GM23338 (cell line): ENCODE data around the gene EMSY. TPM values are rescaled to one million over a fixed set of nuclear protein-coding genes. Genes with fewer than 3 reads are reported as not detected.
"Not testable (repeated sequence)": the region's sequence is repeated elsewhere in the genome, so short reads cannot be mapped to it uniquely, and the experiment has no call there.

Experiments
- ATAC-seq: fragments of 200-7000 bp; cut with Tn5 transposase; 3 replicates; pipeline ENCODE4 v1.9.1; 2020
- DNase-seq: peaks from one replicate; pipeline ENCODE4 v3.0.0-alpha.2; 2015; ENCODE audit warnings: low spot score
- H2AFZ ChIP-seq: fragments of 200-600 bp; sonication (generic); 2 replicates; pipeline ENCODE4 v1.8.0; 2016; ENCODE audit warnings: antibody characterized with exemption, mild to moderate bottlenecking, moderate library complexity
- H3F3A ChIP-seq: fragments of 200-600 bp; sonication (generic); replicated peaks from 2 replicates; pipeline ENCODE4 v1.8.0; 2017; ENCODE audit warnings: antibody characterized with exemption, mixed run types, low read depth
- H3K27ac ChIP-seq: fragments of 200-600 bp; sonication (generic); 2 replicates; pipeline ENCODE4 v1.6.1; 2016; ENCODE audit warnings: low read depth
- H3K27me3 ChIP-seq: fragments of 200-600 bp; sonication (generic); 2 replicates; pipeline ENCODE4 v1.8.0; 2016; ENCODE audit warnings: mild to moderate bottlenecking, mixed run types, moderate library complexity; ENCODE audit not compliant: insufficient read depth
- H3K36me3 ChIP-seq: fragments of 200-600 bp; sonication (generic); 2 replicates; pipeline ENCODE4 v1.8.0; 2016; ENCODE audit warnings: mild to moderate bottlenecking; ENCODE audit not compliant: insufficient read depth
- H3K4me1 ChIP-seq: fragments of 200-600 bp; sonication (generic); 2 replicates; pipeline ENCODE4 v1.8.0; 2016; ENCODE audit warnings: mild to moderate bottlenecking, moderate library complexity; ENCODE audit not compliant: insufficient read depth
- H3K4me2 ChIP-seq: fragments of 200-600 bp; sonication (generic); 2 replicates; pipeline ENCODE4 v1.7.1; 2017; ENCODE audit warnings: mixed run types
- H3K4me3 ChIP-seq: fragments of 200-600 bp; sonication (generic); 2 replicates; pipeline ENCODE4 v1.6.1; 2016; ENCODE audit warnings: mixed run types
- H3K79me2 ChIP-seq: fragments of 200-600 bp; sonication (generic); replicated peaks from 2 replicates; pipeline ENCODE4 v1.8.0; 2017; ENCODE audit warnings: mild to moderate bottlenecking; ENCODE audit not compliant: insufficient read depth
- H3K9me2 ChIP-seq: fragments of 200-600 bp; sonication (generic); 2 replicates; pipeline ENCODE4 v1.8.0; 2017; ENCODE audit not compliant: insufficient read depth
- H4K20me1 ChIP-seq: fragments of 200-600 bp; sonication (generic); replicated peaks from 2 replicates; pipeline ENCODE4 v1.8.0; 2017; ENCODE audit warnings: mild to moderate bottlenecking; ENCODE audit not compliant: insufficient read depth
- H3K27ac Mint-ChIP-seq: 2 replicates; pipeline ENCODE4 v1.8.0; 2020; ENCODE audit warnings: inconsistent platforms, mild to moderate bottlenecking, moderate library complexity, mixed read lengths
- H3K27me3 Mint-ChIP-seq: 3 replicates; pipeline ENCODE4 v1.8.0; 2022; ENCODE audit warnings: low read depth, mild to moderate bottlenecking, moderate library complexity, mixed read lengths, inconsistent platforms; ENCODE audit not compliant: insufficient read depth, poor library complexity
- H3K36me3 Mint-ChIP-seq: 3 replicates; pipeline ENCODE4 v1.8.0; 2021; ENCODE audit warnings: low read depth, mild to moderate bottlenecking, inconsistent platforms, moderate library complexity, mixed read lengths
- H3K4me1 Mint-ChIP-seq: 3 replicates; pipeline ENCODE4 v1.8.0; 2020; ENCODE audit warnings: mild to moderate bottlenecking, inconsistent platforms, mixed read lengths
- H3K4me3 Mint-ChIP-seq: 3 replicates; pipeline ENCODE4 v1.8.0; 2021; ENCODE audit warnings: moderate library complexity, mild to moderate bottlenecking, inconsistent platforms, mixed read lengths
- H3K9me3 Mint-ChIP-seq: 3 replicates; pipeline ENCODE4 v1.8.0; 2020; ENCODE audit warnings: moderate library complexity, mild to moderate bottlenecking, inconsistent platforms, mixed read lengths
- EZH2phosphoT487 ChIP-seq: fragments of 200-600 bp; sonication (generic); IDR thresholded peaks from one replicate; pipeline ENCODE4 v1.8.1; 2018; ENCODE audit warnings: antibody characterized with exemption; ENCODE audit not compliant: unreplicated experiment
- JUNB ChIP-seq: IDR thresholded peaks from one replicate; pipeline ENCODE4 v1.6.1; 2016; ENCODE audit warnings: antibody characterized with exemption; ENCODE audit not compliant: unreplicated experiment
- POLR2AphosphoS5 ChIP-seq: IDR thresholded peaks from 2 replicates; pipeline ENCODE4 v1.6.1; 2016; ENCODE audit warnings: antibody characterized with exemption, low read depth
- ZNF114 ChIP-seq: fragments of 250-450 bp; sonication (Bioruptor Pico); IDR thresholded peaks from 2 replicates; pipeline ENCODE4 v1.5.0; 2020; ENCODE audit warnings: mild to moderate bottlenecking, moderate library complexity
- ZNF331 ChIP-seq: fragments of 250-450 bp; sonication (Bioruptor Pico); IDR thresholded peaks from 2 replicates; pipeline ENCODE4 v1.5.0; 2020; ENCODE audit warnings: low read depth, mild to moderate bottlenecking, moderate library complexity
- polyA plus RNA-seq: library from polyadenylated mRNA; unstranded; fragments of >200 nt; fragmentation: Nextera tagmentation; extraction: Ambion mirVana; gene quantifications from 2 replicates; pipeline ENCODE4 v1.2.1, GENCODE V29; 2016
- total RNA-seq: library from RNA; depleted of rRNA; stranded (reverse); fragments of >200 nt; shearing (Covaris generic); gene quantifications from 2 replicates; pipeline ENCODE4 v1.2.3, GENCODE V29; 2014
- TF ChIP-seq, protein P1 (sequence below): fragments of 250-450 bp; sonication (Bioruptor Pico); IDR thresholded peaks from 2 replicates; pipeline ENCODE4 v1.5.0; 2020; ENCODE audit warnings: mild to moderate bottlenecking, moderate library complexity
- TF ChIP-seq, protein P2 (sequence below), 2 experiments: fragments of 200-600 bp in 1 of 2; sonication (generic) in 1 of 2; conservative IDR thresholded peaks; 2 replicates each; pipeline versions ENCODE4 v1.5.1 to v1.6.1; 2016 to 2017; ENCODE audit warnings: antibody characterized with exemption in 2 of 2, low read depth in 2 of 2, mild to moderate bottlenecking in 2 of 2, moderate library complexity in 1 of 2
- TF ChIP-seq, protein P3 (sequence below): IDR thresholded peaks from 2 replicates; pipeline ENCODE4 v1.6.1; 2016; ENCODE audit warnings: antibody characterized with exemption

The EMSY gene
- total and polyA plus RNA-seq, 2 experiments from 2014 or later = 25.0 to 46.9 TPM

DNA sequence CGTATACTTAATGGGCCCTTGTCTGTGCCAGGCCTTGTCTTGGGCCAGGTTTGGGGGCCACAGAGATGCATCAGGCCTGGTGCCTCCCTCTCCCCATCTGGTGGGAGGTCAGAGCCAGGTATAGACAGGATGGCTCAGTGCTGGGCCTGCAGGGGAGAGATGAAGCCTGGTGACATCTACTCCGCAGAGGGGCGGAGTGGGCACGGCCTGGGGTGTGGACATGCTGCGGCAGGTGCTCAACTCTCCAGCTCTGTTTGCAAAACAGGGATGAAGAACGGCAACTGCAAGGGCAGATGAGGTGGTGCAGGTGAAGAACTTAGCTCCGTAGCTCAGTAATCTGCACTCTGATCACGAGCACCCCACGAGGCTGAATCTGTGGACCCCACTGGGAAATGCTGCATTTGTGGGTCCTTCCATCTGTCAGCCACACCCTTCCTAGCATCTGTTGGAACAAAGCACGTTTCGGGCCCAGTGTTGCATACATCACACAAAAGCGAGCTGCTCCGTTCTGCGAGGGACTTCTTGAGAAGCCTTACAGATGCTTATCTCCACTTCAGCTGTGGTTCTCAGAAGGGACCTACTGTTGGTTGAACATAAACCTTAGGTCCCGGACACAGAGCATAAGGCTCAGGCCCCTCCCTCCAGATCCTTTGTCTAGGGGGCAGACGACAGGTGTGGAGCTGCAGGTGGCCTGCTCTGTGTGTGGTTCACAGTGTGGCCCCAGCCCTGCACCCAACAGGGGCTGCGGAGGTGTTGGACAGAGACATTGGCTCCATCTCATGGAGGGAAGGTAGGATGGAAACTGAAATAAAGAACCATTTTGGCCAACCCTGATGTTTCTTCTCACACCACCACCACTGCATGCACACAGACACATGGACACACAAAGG, 147.5 kb downstream of the EMSY start (continued):
- TF ChIP-seq, protein P1, sequence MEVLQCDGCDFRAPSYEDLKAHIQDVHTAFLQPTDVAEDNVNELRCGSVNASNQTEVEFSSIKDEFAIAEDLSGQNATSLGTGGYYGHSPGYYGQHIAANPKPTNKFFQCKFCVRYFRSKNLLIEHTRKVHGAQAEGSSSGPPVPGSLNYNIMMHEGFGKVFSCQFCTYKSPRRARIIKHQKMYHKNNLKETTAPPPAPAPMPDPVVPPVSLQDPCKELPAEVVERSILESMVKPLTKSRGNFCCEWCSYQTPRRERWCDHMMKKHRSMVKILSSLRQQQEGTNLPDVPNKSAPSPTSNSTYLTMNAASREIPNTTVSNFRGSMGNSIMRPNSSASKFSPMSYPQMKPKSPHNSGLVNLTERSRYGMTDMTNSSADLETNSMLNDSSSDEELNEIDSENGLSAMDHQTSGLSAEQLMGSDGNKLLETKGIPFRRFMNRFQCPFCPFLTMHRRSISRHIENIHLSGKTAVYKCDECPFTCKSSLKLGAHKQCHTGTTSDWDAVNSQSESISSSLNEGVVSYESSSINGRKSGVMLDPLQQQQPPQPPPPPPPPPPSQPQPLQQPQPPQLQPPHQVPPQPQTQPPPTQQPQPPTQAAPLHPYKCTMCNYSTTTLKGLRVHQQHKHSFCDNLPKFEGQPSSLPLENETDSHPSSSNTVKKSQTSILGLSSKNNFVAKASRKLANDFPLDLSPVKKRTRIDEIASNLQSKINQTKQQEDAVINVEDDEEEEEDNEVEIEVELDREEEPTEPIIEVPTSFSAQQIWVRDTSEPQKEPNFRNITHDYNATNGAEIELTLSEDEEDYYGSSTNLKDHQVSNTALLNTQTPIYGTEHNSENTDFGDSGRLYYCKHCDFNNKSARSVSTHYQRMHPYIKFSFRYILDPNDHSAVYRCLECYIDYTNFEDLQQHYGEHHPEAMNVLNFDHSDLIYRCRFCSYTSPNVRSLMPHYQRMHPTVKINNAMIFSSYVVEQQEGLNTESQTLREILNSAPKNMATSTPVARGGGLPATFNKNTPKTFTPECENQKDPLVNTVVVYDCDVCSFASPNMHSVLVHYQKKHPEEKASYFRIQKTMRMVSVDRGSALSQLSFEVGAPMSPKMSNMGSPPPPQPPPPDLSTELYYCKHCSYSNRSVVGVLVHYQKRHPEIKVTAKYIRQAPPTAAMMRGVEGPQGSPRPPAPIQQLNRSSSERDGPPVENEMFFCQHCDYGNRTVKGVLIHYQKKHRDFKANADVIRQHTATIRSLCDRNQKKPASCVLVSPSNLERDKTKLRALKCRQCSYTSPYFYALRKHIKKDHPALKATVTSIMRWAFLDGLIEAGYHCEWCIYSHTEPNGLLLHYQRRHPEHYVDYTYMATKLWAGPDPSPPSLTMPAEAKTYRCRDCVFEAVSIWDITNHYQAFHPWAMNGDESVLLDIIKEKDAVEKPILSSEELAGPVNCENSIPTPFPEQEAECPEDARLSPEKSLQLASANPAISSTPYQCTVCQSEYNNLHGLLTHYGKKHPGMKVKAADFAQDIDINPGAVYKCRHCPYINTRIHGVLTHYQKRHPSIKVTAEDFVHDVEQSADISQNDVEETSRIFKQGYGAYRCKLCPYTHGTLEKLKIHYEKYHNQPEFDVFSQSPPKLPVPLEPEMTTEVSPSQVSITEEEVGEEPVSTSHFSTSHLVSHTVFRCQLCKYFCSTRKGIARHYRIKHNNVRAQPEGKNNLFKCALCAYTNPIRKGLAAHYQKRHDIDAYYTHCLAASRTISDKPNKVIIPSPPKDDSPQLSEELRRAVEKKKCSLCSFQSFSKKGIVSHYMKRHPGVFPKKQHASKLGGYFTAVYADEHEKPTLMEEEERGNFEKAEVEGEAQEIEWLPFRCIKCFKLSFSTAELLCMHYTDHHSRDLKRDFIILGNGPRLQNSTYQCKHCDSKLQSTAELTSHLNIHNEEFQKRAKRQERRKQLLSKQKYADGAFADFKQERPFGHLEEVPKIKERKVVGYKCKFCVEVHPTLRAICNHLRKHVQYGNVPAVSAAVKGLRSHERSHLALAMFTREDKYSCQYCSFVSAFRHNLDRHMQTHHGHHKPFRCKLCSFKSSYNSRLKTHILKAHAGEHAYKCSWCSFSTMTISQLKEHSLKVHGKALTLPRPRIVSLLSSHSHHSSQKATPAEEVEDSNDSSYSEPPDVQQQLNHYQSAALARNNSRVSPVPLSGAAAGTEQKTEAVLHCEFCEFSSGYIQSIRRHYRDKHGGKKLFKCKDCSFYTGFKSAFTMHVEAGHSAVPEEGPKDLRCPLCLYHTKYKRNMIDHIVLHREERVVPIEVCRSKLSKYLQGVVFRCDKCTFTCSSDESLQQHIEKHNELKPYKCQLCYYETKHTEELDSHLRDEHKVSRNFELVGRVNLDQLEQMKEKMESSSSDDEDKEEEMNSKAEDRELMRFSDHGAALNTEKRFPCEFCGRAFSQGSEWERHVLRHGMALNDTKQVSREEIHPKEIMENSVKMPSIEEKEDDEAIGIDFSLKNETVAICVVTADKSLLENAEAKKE (CRISPR knock-in tag) = no peak

DNA sequence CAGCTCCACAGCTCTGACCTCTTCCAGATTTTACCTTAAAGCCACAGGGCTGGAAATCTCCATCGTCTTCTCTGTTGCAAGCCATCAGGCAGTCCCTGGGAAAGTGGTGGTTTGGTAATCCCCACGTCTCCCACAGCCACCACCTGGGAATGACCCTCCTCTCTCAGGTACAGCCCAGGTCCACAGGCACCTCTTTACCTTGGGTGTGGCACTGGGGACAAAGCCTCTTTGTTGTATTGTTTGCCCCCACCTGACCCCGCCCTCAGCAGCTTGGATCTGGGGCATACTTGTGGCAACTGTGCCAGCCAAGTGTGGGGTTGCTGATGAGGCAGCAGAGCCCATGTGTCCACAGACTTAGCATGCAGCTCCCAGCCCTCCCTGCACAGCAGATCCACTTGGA, 148.1 kb downstream of the EMSY start:
- Histone ChIP-seq H3K36me3 (no peaks in the 10 kb centered on the region), H4K20me1 (no peaks in the 10 kb centered on the region), H2AFZ (no peak overlapping the region), H3K4me3 (no peak overlapping the region), H3K27ac (no peak overlapping the region), H3K9me2 (no peaks in the 10 kb centered on the region), H3K27me3 (no peaks in the 10 kb centered on the region), H3K79me2 (no peaks in the 10 kb centered on the region), H3K4me2 (no peak overlapping the region), H3F3A (no peaks in the 10 kb centered on the region), H3K4me1 (no peaks in the 10 kb centered on the region)
- H3K4me1 Mint-ChIP-seq = peaks cover 2% of the 10 kb centered on the region; the same call in 1 of the 3 replicates
- no peak for DNase-seq
- no peak overlapping the region for H3K4me3 Mint-ChIP-seq
- H3K27ac Mint-ChIP-seq = no peak overlapping the region
- ATAC-seq = no peak
- H3K27me3 Mint-ChIP-seq = peaks cover 3% of the 10 kb centered on the region
- TF ChIP-seq POLR2AphosphoS5 (no peak), EZH2phosphoT487 (no peak), ZNF331 (CRISPR knock-in tag) (no peak), ZNF114 (CRISPR knock-in tag) (no peak), JUNB (no peak)
- TF ChIP-seq, protein P2, sequence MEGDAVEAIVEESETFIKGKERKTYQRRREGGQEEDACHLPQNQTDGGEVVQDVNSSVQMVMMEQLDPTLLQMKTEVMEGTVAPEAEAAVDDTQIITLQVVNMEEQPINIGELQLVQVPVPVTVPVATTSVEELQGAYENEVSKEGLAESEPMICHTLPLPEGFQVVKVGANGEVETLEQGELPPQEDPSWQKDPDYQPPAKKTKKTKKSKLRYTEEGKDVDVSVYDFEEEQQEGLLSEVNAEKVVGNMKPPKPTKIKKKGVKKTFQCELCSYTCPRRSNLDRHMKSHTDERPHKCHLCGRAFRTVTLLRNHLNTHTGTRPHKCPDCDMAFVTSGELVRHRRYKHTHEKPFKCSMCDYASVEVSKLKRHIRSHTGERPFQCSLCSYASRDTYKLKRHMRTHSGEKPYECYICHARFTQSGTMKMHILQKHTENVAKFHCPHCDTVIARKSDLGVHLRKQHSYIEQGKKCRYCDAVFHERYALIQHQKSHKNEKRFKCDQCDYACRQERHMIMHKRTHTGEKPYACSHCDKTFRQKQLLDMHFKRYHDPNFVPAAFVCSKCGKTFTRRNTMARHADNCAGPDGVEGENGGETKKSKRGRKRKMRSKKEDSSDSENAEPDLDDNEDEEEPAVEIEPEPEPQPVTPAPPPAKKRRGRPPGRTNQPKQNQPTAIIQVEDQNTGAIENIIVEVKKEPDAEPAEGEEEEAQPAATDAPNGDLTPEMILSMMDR (conservative IDR thresholded peaks at IDR 0.05; ENCODE audit: low read depth in 2 of 2) = no peak
- TF ChIP-seq, protein P3, sequence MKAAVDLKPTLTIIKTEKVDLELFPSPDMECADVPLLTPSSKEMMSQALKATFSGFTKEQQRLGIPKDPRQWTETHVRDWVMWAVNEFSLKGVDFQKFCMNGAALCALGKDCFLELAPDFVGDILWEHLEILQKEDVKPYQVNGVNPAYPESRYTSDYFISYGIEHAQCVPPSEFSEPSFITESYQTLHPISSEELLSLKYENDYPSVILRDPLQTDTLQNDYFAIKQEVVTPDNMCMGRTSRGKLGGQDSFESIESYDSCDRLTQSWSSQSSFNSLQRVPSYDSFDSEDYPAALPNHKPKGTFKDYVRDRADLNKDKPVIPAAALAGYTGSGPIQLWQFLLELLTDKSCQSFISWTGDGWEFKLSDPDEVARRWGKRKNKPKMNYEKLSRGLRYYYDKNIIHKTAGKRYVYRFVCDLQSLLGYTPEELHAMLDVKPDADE = no peak
- H3K9me3 Mint-ChIP-seq = no peaks in the 10 kb centered on the region
- no peaks in the 10 kb centered on the region; the same call in 1 of the 3 replicates for H3K36me3 Mint-ChIP-seq

DNA sequence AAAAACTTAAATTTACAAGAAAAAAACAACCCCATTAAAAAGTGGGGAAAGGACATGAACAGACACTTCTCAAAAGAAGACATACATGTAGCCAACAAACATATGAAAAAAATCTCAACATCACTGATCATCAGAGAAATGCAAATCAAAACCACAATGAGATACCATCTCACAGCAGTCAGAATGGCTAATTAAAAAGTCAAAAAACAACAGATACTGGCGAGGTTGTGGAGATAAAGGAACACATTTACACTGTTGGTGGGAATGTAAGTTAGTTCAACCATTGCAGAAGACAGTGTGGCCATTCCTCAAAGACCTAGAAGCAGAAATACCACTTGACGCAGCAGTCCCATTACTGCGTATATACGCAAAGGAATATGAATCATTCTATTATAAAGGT, 150.3 kb downstream of the EMSY start:
- not testable (repeated sequence) for H2AFZ ChIP-seq, ATAC-seq, H3K27me3 Mint-ChIP-seq, H3K4me3 ChIP-seq, H3K36me3 ChIP-seq, H3K9me2 ChIP-seq, H3K27ac Mint-ChIP-seq, H3K4me1 Mint-ChIP-seq, H4K20me1 ChIP-seq, H3K36me3 Mint-ChIP-seq, DNase-seq, H3K4me1 ChIP-seq, H3K79me2 ChIP-seq, H3K4me2 ChIP-seq, H3K27ac ChIP-seq, H3F3A ChIP-seq, H3K9me3 Mint-ChIP-seq, H3K4me3 Mint-ChIP-seq, H3K27me3 ChIP-seq
